ENCODE results near the gene NFYC.
"Not testable (repeated sequence)": the region's sequence is repeated elsewhere in the genome, so short reads cannot be mapped to it uniquely, and the experiment has no call there.

NFYC gene

GRCh38 chr1:40665335-40666171, 26.0 kb upstream of the NFYC start, which contains the start of gene RIMS3:
Gene RIMS3, minus strand, starts transcription at chr1:40665682. Its CDS starts 23,757 bp downstream, at chr1:40641925.
- peak; percentile 70 to 81 for DNase-seq (ENCODE audit: low read depth in 1 of 2, low spot score in 1 of 2)

- peak; percentile 63 to 78 for DNase-seq (ENCODE audit: low read depth in 1 of 2, low spot score in 1 of 2)
Observed at GRCh38 chr1:40668769-40669525, 22.6 kb upstream of the NFYC start.

GRCh38 chr1:40673452-40673851, 18.1 kb upstream of the NFYC start:
- DNase-seq (ENCODE audit: low read depth in 1 of 2, low spot score in 1 of 2): no peak

- no peak for DNase-seq (ENCODE audit: low read depth in 1 of 2, low spot score in 1 of 2)
Observed at GRCh38 chr1:40676501-40676900, 15.0 kb upstream of the NFYC start.

- DNase-seq (ENCODE audit: low read depth in 1 of 2, low spot score in 1 of 2): no peak
Observed at GRCh38 chr1:40679165-40679953, 12.1 kb upstream of the NFYC start.

GRCh38 chr1:40684669-40685068, 6.8 kb upstream of the NFYC start:
- no peak for DNase-seq (ENCODE audit: low read depth in 1 of 2, low spot score in 1 of 2)

- no peak for DNase-seq (ENCODE audit: low read depth in 1 of 2, low spot score in 1 of 2)
Observed at GRCh38 chr1:40687059-40687458, 4.4 kb upstream of the NFYC start.

- DNase-seq (ENCODE audit: low read depth in 1 of 2, low spot score in 1 of 2): no peak
Observed at GRCh38 chr1:40687661-40688060, 3.8 kb upstream of the NFYC start.

GRCh38 chr1:40689737-40690136, 1.8 kb upstream of the NFYC start:
- no peak for DNase-seq (ENCODE audit: low read depth in 1 of 2, low spot score in 1 of 2)

- DNase-seq (ENCODE audit: low read depth in 1 of 2, low spot score in 1 of 2): no peak
Observed at GRCh38 chr1:40690771-40691537, 550 bp upstream of the NFYC start.

- DNase-seq (ENCODE audit: low read depth in 1 of 2, low spot score in 1 of 2): no peak
Observed at GRCh38 chr1:40692429-40692895, 958 bp downstream of the NFYC start.

GRCh38 chr1:40693425-40693824, 1.9 kb downstream of the NFYC start:
- no peak for DNase-seq (ENCODE audit: low read depth in 1 of 2, low spot score in 1 of 2)

- no peak for DNase-seq (ENCODE audit: low read depth in 1 of 2, low spot score in 1 of 2)
Observed at GRCh38 chr1:40694353-40694874, 2.9 kb downstream of the NFYC start.

- no peak for DNase-seq (ENCODE audit: low read depth in 1 of 2, low spot score in 1 of 2)
Observed at GRCh38 chr1:40696294-40696693, 4.8 kb downstream of the NFYC start.

GRCh38 chr1:40697436-40697835, 5.9 kb downstream of the NFYC start:
- no peak for DNase-seq (ENCODE audit: low read depth in 1 of 2, low spot score in 1 of 2)

GRCh38 chr1:40699787-40700186, 8.3 kb downstream of the NFYC start:
- DNase-seq (ENCODE audit: low read depth in 1 of 2, low spot score in 1 of 2): no peak

GRCh38 chr1:40701684-40702083, 10.2 kb downstream of the NFYC start:
- no peak for DNase-seq (ENCODE audit: low read depth in 1 of 2, low spot score in 1 of 2)

GRCh38 chr1:40702810-40703209, 11.3 kb downstream of the NFYC start:
- not testable (repeated sequence) for DNase-seq (ENCODE audit: low read depth in 1 of 2, low spot score in 1 of 2)

- DNase-seq (ENCODE audit: low read depth in 1 of 2, low spot score in 1 of 2): no peak
Observed at GRCh38 chr1:40703316-40703715, 11.8 kb downstream of the NFYC start.
